HCT116 (cell line): ENCODE data around the gene PIBF1. TPM values are rescaled to one million over a fixed set of nuclear protein-coding genes. Genes with fewer than 3 reads are reported as not detected.

ENCODE experiments used
- ATAC-seq: fragments of 200-7000 bp; cut with Tn5 transposase; 2 replicates; pipeline ENCODE4 v1.9.1; 2020; ENCODE audit warnings: mild to moderate bottlenecking, moderate library complexity
- BruUV-seq: library from RNA; stranded (reverse); fragments of 400-500 nt; replicated peaks from 2 replicates; lab custom pipeline; 2021; lab: Mats Ljungman, UMichigan
- CTCF ChIA-PET: fragments of 300-600 bp; sonication (Branson Sonifier 250); formaldehyde crosslinking; loops from one replicate; lab custom pipeline; 2021; ENCODE audit warnings: antibody characterized with exemption; lab: Charles Lee
- POLR2A ChIA-PET: fragments of 300-600, 350-600 bp; sonication (Branson Sonifier 250); formaldehyde crosslinking; loops from one replicate; lab custom pipeline; 2021; ENCODE audit warnings: antibody characterized with exemption; lab: Charles Lee
- RAD21 ChIA-PET, 2 experiments: fragments of 300-600 bp; sonication (Branson Sonifier 250); formaldehyde crosslinking; loops; one replicate each; lab custom pipeline; 2023; ENCODE audit warnings: low total read pairs in 2 of 2; ENCODE audit not compliant: uncharacterized antibody in 2 of 2, unreplicated experiment in 2 of 2, low non-redundant PET in 1 of 2; lab: Charles Lee
- DNase-seq: peaks from one replicate; pipeline ENCODE4 v3.0.0-alpha.2; 2010; ENCODE audit warnings: low read depth, low spot score
- H2AFZ ChIP-seq: fragments of 200-600 bp; shearing (Covaris generic), sonication (generic); 2 replicates; pipeline ENCODE4 v1.6.1; 2017; ENCODE audit warnings: low read depth, mixed run types, mixed read lengths, antibody characterized with exemption, low read length; ENCODE audit not compliant: poor library complexity, severe bottlenecking
- H3K27ac ChIP-seq: 2 replicates; pipeline ENCODE4 v1.5.1; 2012; ENCODE audit warnings: low read depth, low read length
- H3K27me3 ChIP-seq: fragments of 200-600 bp; sonication (generic); 2 replicates; pipeline ENCODE4 v1.6.1; 2016; ENCODE audit warnings: mixed run types, low read length, mixed read lengths; ENCODE audit not compliant: insufficient read depth
- H3K36me3 ChIP-seq, 2 experiments: fragments of 200-500 bp in 1 of 2; fragments of 200-600 bp in 1 of 2; sonication (Bioruptor generic) in 1 of 2; sonication (generic) in 1 of 2; 2 replicates each; pipeline versions ENCODE4 v1.5.1 to v1.6.1; 2014 to 2016; ENCODE audit warnings: low read length in 2 of 2, inconsistent platforms in 1 of 2, mixed read lengths in 1 of 2, mixed run types in 1 of 2; ENCODE audit not compliant: insufficient read depth in 2 of 2, control insufficient read depth in 1 of 2
- H3K4me1 ChIP-seq, 2 experiments: fragments of 200-600 bp in 1 of 2; sonication (generic) in 1 of 2; 2 replicates each; pipeline versions ENCODE4 v1.5.1 to v1.6.1; 2012 to 2017; ENCODE audit warnings: low read length in 2 of 2, inconsistent platforms in 1 of 2, mild to moderate bottlenecking in 1 of 2, mixed read lengths in 1 of 2, mixed run types in 1 of 2, moderate library complexity in 1 of 2; ENCODE audit not compliant: insufficient read depth in 2 of 2, control insufficient read depth in 1 of 2
- H3K4me2 ChIP-seq: fragments of 200-600 bp; sonication (generic); 2 replicates; pipeline ENCODE4 v1.6.1; 2017; ENCODE audit warnings: mixed run types, low read length, mixed read lengths
- H3K4me3 ChIP-seq, 2 experiments: fragments of 200-600 bp in 1 of 2; sonication (generic) in 1 of 2; replicated peaks in 1 of 2; 2 replicates each; pipeline ENCODE4 v1.5.1; 2011 to 2016; ENCODE audit warnings: low read length in 2 of 2, control low read depth in 1 of 2, low read depth in 1 of 2, mild to moderate bottlenecking in 1 of 2, mixed read lengths in 1 of 2, mixed run types in 1 of 2
- H3K79me2 ChIP-seq: fragments of 200-600 bp; sonication (generic); 2 replicates; pipeline ENCODE4 v1.6.1; 2017; ENCODE audit warnings: mild to moderate bottlenecking, mixed run types, low read length, moderate library complexity, mixed read lengths; ENCODE audit not compliant: insufficient read depth
- H3K9ac ChIP-seq: fragments of 200-600 bp; sonication (generic); 2 replicates; pipeline ENCODE4 v1.6.1; 2016; ENCODE audit warnings: low read length, mixed read lengths
- H3K9me2 ChIP-seq: fragments of 200-600 bp; sonication (generic), shearing (Covaris generic); 2 replicates; pipeline ENCODE4 v1.6.1; 2017; ENCODE audit warnings: mixed run types, mild to moderate bottlenecking, moderate library complexity; ENCODE audit not compliant: insufficient read depth
- H3K9me3 ChIP-seq, 2 experiments: fragments of 200-500 bp in 1 of 2; fragments of 200-600 bp in 1 of 2; sonication (Bioruptor generic) in 1 of 2; sonication (generic) in 1 of 2; 2 replicates each; pipeline ENCODE4 v1.6.1; 2014 to 2017; ENCODE audit warnings: low read length in 2 of 2, mixed read lengths in 2 of 2, inconsistent platforms in 1 of 2, low read depth in 1 of 2, mild to moderate bottlenecking in 1 of 2, mixed run types in 1 of 2, moderate library complexity in 1 of 2; ENCODE audit not compliant: control insufficient read depth in 1 of 2, insufficient read depth in 1 of 2
- H4K20me1 ChIP-seq: fragments of 200-600 bp; sonication (generic), shearing (Covaris generic); 2 replicates; pipeline ENCODE4 v1.6.1; 2017; ENCODE audit warnings: mixed run types, mild to moderate bottlenecking, moderate library complexity; ENCODE audit not compliant: insufficient read depth
- ATF3 ChIP-seq: IDR thresholded peaks from 2 replicates; pipeline ENCODE4 v1.6.1; 2012
- CEBPB ChIP-seq: IDR thresholded peaks from 2 replicates; pipeline ENCODE4 v1.6.1; 2012; ENCODE audit warnings: low read depth
- FOSL1 ChIP-seq: IDR thresholded peaks from 2 replicates; pipeline ENCODE4 v1.6.1; 2012; ENCODE audit warnings: low read depth
- JUND ChIP-seq: IDR thresholded peaks from 2 replicates; pipeline ENCODE4 v1.6.1; 2012
- POLR2A ChIP-seq: IDR thresholded peaks from 2 replicates; pipeline ENCODE4 v1.7.0; 2011; ENCODE audit warnings: borderline replicate concordance; ENCODE audit not compliant: insufficient read depth, insufficient read length; ENCODE audit errors: extremely low read depth
- REST ChIP-seq: IDR thresholded peaks from 2 replicates; pipeline ENCODE4 v1.6.1; 2012; ENCODE audit warnings: low read depth
- SRF ChIP-seq: IDR thresholded peaks from 2 replicates; pipeline ENCODE4 v1.6.1; 2012; ENCODE audit warnings: low read depth
- intact Hi-C: fragments of 100-400 bp; cut with micrococcal nuclease; formaldehyde crosslinking; loops from 2 replicates; pipeline ENCODE4 v1.10.0; 2022
- total RNA-seq: library from RNA; stranded (reverse); gene quantifications from one replicate; pipeline ENCODE4 v1.2.1, GENCODE V29; 2021; ENCODE audit not compliant: unreplicated experiment

Gene PIBF1
- total RNA-seq, 1 experiment from 2014 or later = 21.1 TPM

- H3K4me1 ChIP-seq = peaks cover 6 to 23% of the 10 kb centered on the region in 2 experiments
- ChIA-PET CTCF (no interaction called here), RAD21 (interaction anchor here in 1 of 2 experiments (0.7 kb wide), 1 partner anchor 220 kb away, joined by 5 read pairs; no protein-coding TSS in a partner anchor)
- no peak overlapping the region for H3K9ac ChIP-seq
- intact Hi-C loops = no loop called here
- H3K79me2 ChIP-seq = no peaks in the 10 kb centered on the region
- H3K4me3 ChIP-seq = no peak overlapping the region
- no peaks in the 10 kb centered on the region for H3K9me2 ChIP-seq
- no peaks in the 10 kb centered on the region for H4K20me1 ChIP-seq
- H3K36me3 ChIP-seq = no peaks in the 10 kb centered on the region; a peak in 2 of 4 replicates
- no peak for TF ChIP-seq CEBPB
- peak; percentile 39 for TF ChIP-seq FOSL1
- TF ChIP-seq POLR2A = no peak
- TF ChIP-seq SRF = no peak
- TF ChIP-seq REST = no peak
- 0 out of 2 replicates have a peak, but pooled peaks have one; percentile 23 for TF ChIP-seq JUND
- no peak for TF ChIP-seq ATF3
- TF ChIP-seq, all 23 proteins: peak for 2
- Histone ChIP-seq H3K27me3 (no peaks in the 10 kb centered on the region), H2AFZ (no peak overlapping the region), H3K27ac (peak overlapping the region; percentile 45; the same call in 1 of the 2 replicates), H3K9me3 (no peaks in the 10 kb centered on the region), H3K4me2 (peak overlapping the region; percentile 24; the same call in 1 of the 2 replicates)
- no TSS peak for BruUV-seq
- ATAC-seq = peak; percentile 58; the same call in 1 of the 2 replicates
- POLR2A ChIA-PET = interaction anchor here (0.6 kb wide), 1 partner anchor 151 kb away, joined by 4 read pairs; no protein-coding TSS in a partner anchor
- DNase-seq = no peak
These were observed 189.0 kb downstream of the PIBF1 start for GRCh38 chr13:72970956-72971355.
